Epidermal melanocyte (primary cell): ENCODE data around the gene SLC40A1.

Experiments used
- DNase-seq: peaks from one replicate; pipeline ENCODE4 v3.0.0; 2011; ENCODE audit warnings: low spot score; ENCODE audit not compliant: insufficient read length

Gene SLC40A1

GRCh38 chr2:189570570-189571031, 10.0 kb downstream of the SLC40A1 start:
- DNase-seq = no peak

GRCh38 chr2:189569295-189569910, 11.2 kb downstream of the SLC40A1 start:
- no peak for DNase-seq

- no peak for DNase-seq
Measured at GRCh38 chr2:189566046-189566445, 14.5 kb downstream of the SLC40A1 start.

GRCh38 chr2:189561371-189562038, 19.1 kb downstream of the SLC40A1 start:
- DNase-seq = no peak

GRCh38 chr2:189560273-189560586, 20.4 kb downstream of the SLC40A1 start:
- DNase-seq = no peak

- no peak for DNase-seq
Measured at GRCh38 chr2:189559579-189560272, 20.9 kb downstream of the SLC40A1 start.

- DNase-seq = no peak
Measured at GRCh38 chr2:189558516-189559272, 21.9 kb downstream of the SLC40A1 start.

- DNase-seq = no peak
Measured at GRCh38 chr2:189557373-189557772, 23.2 kb downstream of the SLC40A1 start.

- no peak for DNase-seq
Measured at GRCh38 chr2:189556526-189556925, 24.1 kb downstream of the SLC40A1 start.

GRCh38 chr2:189555232-189555631, 25.4 kb downstream of the SLC40A1 start:
- DNase-seq = no peak

GRCh38 chr2:189553504-189554088, 27.0 kb downstream of the SLC40A1 start:
- DNase-seq = no peak

- DNase-seq = no peak
Measured at GRCh38 chr2:189552991-189553404, 27.6 kb downstream of the SLC40A1 start.

- DNase-seq = no peak
Measured at GRCh38 chr2:189552334-189552990, 28.1 kb downstream of the SLC40A1 start.

GRCh38 chr2:189551808-189552207, 28.8 kb downstream of the SLC40A1 start:
- DNase-seq = no peak

GRCh38 chr2:189549449-189549832, 31.1 kb downstream of the SLC40A1 start:
- DNase-seq = no peak

- DNase-seq = no peak
Measured at GRCh38 chr2:189548666-189549448, 31.7 kb downstream of the SLC40A1 start.

GRCh38 chr2:189545418-189545817, 35.2 kb downstream of the SLC40A1 start:
- no peak for DNase-seq

GRCh38 chr2:189544318-189545042, 36.1 kb downstream of the SLC40A1 start:
- DNase-seq = no peak

- DNase-seq = no peak
Measured at GRCh38 chr2:189543367-189543766, 37.2 kb downstream of the SLC40A1 start.
